H1 (cell line): ENCODE results near the gene SHROOM3. TPM values are rescaled to one million over a fixed set of nuclear protein-coding genes. Genes with fewer than 3 reads are reported as not detected.

ENCODE experiments used
- CHD7 ChIP-seq: fragments of 300-600 bp; sonication (generic); IDR thresholded peaks from 2 replicates; pipeline ENCODE4 v1.7.1; 2012; ENCODE audit warnings: low read length, moderate library complexity, mild to moderate bottlenecking, inconsistent platforms; ENCODE audit not compliant: insufficient replicate concordance
- RXRA ChIP-seq: IDR thresholded peaks from 2 replicates; pipeline ENCODE4 v1.6.1; 2011; ENCODE audit warnings: low read depth, mild to moderate bottlenecking, low read length, moderate library complexity; ENCODE audit not compliant: insufficient read depth
- TEAD4 ChIP-seq: IDR thresholded peaks from 2 replicates; pipeline ENCODE4 v1.6.1; 2012; ENCODE audit warnings: low read depth, low read length, inconsistent platforms, mixed read lengths
- polyA plus RNA-seq, 7 experiments: library from polyadenylated mRNA; depleted of rRNA in 3 of 7; stranded (reverse) in 5 of 7; unstranded in 2 of 7; fragments of >200 nt in 5 of 7; fragments of 200-250 nt in 2 of 7; gene quantifications; 1 replicate in 5 of 7; 2 replicates in 1 of 7; 4 replicates in 1 of 7; pipeline versions ENCODE4 v1.2.1 to v1.2.3, GENCODE V29; 2011 to 2013; ENCODE audit warnings: missing spikeins in 2 of 7, mixed read lengths in 2 of 7
- total RNA-seq: library from RNA; stranded (reverse); fragmentation: NEBNext Ultra II Directional; extraction: Animal tissue kit (Norgen Biotek cat#: 25700); gene quantifications from 2 replicates; pipeline ENCODE4 v1.2.1, GENCODE V29; 2021

Gene SHROOM3
- total and polyA plus RNA-seq, 2 of the 8 experiments (the other 6 are each of a cell fraction or from before 2014, with no cell fraction given): 15.8 to 34.0 TPM

DNA sequence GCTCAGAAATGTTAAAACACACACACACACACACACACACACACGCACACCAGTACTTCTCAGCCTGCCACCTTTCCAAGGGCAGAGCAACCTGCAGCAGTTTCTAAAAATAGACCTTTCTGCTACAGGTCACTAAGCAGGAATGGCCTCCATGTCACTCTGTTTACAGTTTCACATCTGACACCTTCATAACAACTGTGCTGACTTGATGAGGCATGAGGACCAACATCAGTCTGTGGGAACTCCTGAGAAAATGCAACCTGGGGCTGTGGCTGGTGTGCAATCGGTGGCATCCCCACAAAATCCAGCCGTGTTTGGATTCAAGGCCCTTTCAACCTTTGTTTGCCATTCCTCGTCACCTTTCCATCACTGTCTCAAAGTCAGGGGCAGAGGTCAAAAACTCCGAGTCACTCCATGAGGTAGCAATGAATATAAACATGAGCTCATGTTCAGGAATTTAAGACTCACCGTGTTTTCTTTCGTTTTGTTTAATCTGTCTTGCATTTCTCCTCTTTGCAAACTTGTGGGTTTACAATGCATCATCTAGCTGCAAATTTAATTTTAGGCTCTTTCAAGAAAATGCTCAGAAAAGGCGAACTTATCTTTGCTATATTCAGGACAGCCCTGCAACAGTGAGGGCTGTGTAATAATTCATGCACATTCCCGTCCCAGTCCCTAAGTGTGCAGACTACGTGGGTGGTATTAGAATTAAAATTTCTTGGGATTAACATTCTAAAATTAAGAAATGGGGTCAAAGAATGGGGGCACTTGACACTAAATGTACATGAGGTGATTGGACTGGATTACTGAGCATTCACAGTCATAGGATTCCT lies 135.3 kb downstream of the SHROOM3 start (continued):
- TF ChIP-seq TEAD4 (no peak), RXRA (no peak), CHD7 (no peak)
